Measurements from ENCODE around the gene IQSEC2. TPM values are rescaled to one million over a fixed set of nuclear protein-coding genes. Genes with fewer than 3 reads are reported as not detected.

Gene IQSEC2
- total RNA-seq, 1 experiment from 2014 or later: 45.7 TPM

- Histone ChIP-seq H4K20me1 (ENCODE audit: insufficient read depth) (no peaks in the 10 kb centered on the region), H3K36me3 (ENCODE audit: low read depth) (no peaks in the 10 kb centered on the region), H3F3A (ENCODE audit: insufficient read depth, low read depth) (no peaks in the 10 kb centered on the region), H3K9me3 (ENCODE audit: insufficient read depth, low read depth) (no peaks in the 10 kb centered on the region), H3K4me3 (no peak overlapping the region), H3K27me3 (ENCODE audit: insufficient read depth, low read depth) (no peaks in the 10 kb centered on the region), H3K9me2 (ENCODE audit: insufficient read depth) (no peaks in the 10 kb centered on the region), H3K4me2 (no peak overlapping the region), H3K79me2 (ENCODE audit: low read depth) (no peaks in the 10 kb centered on the region), H3K4me1 (replicated peaks; ENCODE audit: insufficient read depth) (no peaks in the 10 kb centered on the region), H3K27ac (no peak overlapping the region), H2AFZ (no peak overlapping the region)
- TF ChIP-seq, protein P1, sequence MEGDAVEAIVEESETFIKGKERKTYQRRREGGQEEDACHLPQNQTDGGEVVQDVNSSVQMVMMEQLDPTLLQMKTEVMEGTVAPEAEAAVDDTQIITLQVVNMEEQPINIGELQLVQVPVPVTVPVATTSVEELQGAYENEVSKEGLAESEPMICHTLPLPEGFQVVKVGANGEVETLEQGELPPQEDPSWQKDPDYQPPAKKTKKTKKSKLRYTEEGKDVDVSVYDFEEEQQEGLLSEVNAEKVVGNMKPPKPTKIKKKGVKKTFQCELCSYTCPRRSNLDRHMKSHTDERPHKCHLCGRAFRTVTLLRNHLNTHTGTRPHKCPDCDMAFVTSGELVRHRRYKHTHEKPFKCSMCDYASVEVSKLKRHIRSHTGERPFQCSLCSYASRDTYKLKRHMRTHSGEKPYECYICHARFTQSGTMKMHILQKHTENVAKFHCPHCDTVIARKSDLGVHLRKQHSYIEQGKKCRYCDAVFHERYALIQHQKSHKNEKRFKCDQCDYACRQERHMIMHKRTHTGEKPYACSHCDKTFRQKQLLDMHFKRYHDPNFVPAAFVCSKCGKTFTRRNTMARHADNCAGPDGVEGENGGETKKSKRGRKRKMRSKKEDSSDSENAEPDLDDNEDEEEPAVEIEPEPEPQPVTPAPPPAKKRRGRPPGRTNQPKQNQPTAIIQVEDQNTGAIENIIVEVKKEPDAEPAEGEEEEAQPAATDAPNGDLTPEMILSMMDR (conservative IDR thresholded peaks at IDR 0.05): peak; percentile 38; the same call in 1 of the 2 replicates
- no peak for TF ChIP-seq EZH2 (IDR thresholded peaks at IDR 0.05; ENCODE audit: low read depth)
- no TSS peak for BruUV-seq (replicated peaks)
- ChIA-PET POLR2A (ENCODE audit: unreplicated experiment) (interaction anchor here (0.6 to 0.8 kb wide), 2 partner anchors 19 to 150 kb away, joined by 5 to 9 read pairs; no protein-coding TSS in a partner anchor), CTCF (interaction anchor here (0.6 to 0.9 kb wide), 3 partner anchors 84 to 1755 kb away, joined by 3 to 7 read pairs (median 3); partner anchors contain the start of gene APEX2)
- DNase-seq: no peak
- intact Hi-C loops (cut with micrococcal nuclease; ENCODE audit: unreplicated experiment): loop anchor here (10.0 kb wide), 1 partner anchor 80 kb away; no protein-coding TSS in a partner anchor
These were observed 36.8 kb downstream of the IQSEC2 start for GRCh38 chrX:53244610-53245009.

- POLR2A ChIA-PET (ENCODE audit: unreplicated experiment): no interaction called here
- Histone ChIP-seq H3K9me3 (ENCODE audit: insufficient read depth, low read depth) (no peaks in the 10 kb centered on the region), H3K36me3 (ENCODE audit: low read depth) (no peaks in the 10 kb centered on the region), H3K4me2 (no peak overlapping the region), H3F3A (ENCODE audit: insufficient read depth, low read depth) (no peaks in the 10 kb centered on the region), H3K27ac (no peak overlapping the region), H4K20me1 (ENCODE audit: insufficient read depth) (no peaks in the 10 kb centered on the region), H3K4me3 (no peak overlapping the region), H3K27me3 (ENCODE audit: insufficient read depth, low read depth) (no peaks in the 10 kb centered on the region), H3K79me2 (ENCODE audit: low read depth) (no peaks in the 10 kb centered on the region), H2AFZ (no peak overlapping the region), H3K9me2 (ENCODE audit: insufficient read depth) (no peaks in the 10 kb centered on the region), H3K4me1 (replicated peaks; ENCODE audit: insufficient read depth) (no peaks in the 10 kb centered on the region)
- TF ChIP-seq EZH2 (IDR thresholded peaks at IDR 0.05; ENCODE audit: low read depth): no peak
- TF ChIP-seq, protein P1 (conservative IDR thresholded peaks at IDR 0.05): no peak
- no peak for DNase-seq
- CTCF ChIA-PET: no interaction called here
- BruUV-seq (replicated peaks): no TSS peak
- intact Hi-C loops (cut with micrococcal nuclease; ENCODE audit: unreplicated experiment): loop anchor here (10.0 kb wide), 1 partner anchor 82 kb away; no protein-coding TSS in a partner anchor
These were observed 39.1 kb downstream of the IQSEC2 start for GRCh38 chrX:53242310-53242709.

- intact Hi-C loops (cut with micrococcal nuclease; ENCODE audit: unreplicated experiment): loop anchor here (10.0 kb wide), 1 partner anchor 83 kb away; no protein-coding TSS in a partner anchor
- DNase-seq: no peak
These were observed 39.8 kb downstream of the IQSEC2 start for GRCh38 chrX:53241558-53241957.

More at GRCh38 chrX:53241558-53241957, 39.8 kb downstream of the IQSEC2 start:
- BruUV-seq (replicated peaks): no TSS peak
- Histone ChIP-seq H3K27ac (no peak overlapping the region), H3K4me2 (no peak overlapping the region), H3K4me3 (no peak overlapping the region), H3K9me2 (ENCODE audit: insufficient read depth) (no peaks in the 10 kb centered on the region), H3F3A (ENCODE audit: insufficient read depth, low read depth) (no peaks in the 10 kb centered on the region), H4K20me1 (ENCODE audit: insufficient read depth) (no peaks in the 10 kb centered on the region), H2AFZ (no peak overlapping the region), H3K4me1 (replicated peaks; ENCODE audit: insufficient read depth) (no peaks in the 10 kb centered on the region), H3K36me3 (ENCODE audit: low read depth) (no peaks in the 10 kb centered on the region), H3K79me2 (ENCODE audit: low read depth) (no peaks in the 10 kb centered on the region), H3K9me3 (ENCODE audit: insufficient read depth, low read depth) (no peaks in the 10 kb centered on the region), H3K27me3 (ENCODE audit: insufficient read depth, low read depth) (no peaks in the 10 kb centered on the region)
- ChIA-PET CTCF (no interaction called here), POLR2A (ENCODE audit: unreplicated experiment) (no interaction called here)
- no peak for TF ChIP-seq EZH2 (IDR thresholded peaks at IDR 0.05; ENCODE audit: low read depth)
- TF ChIP-seq, protein P1 (conservative IDR thresholded peaks at IDR 0.05): no peak

Measured in PC-9 (cell line).